Activated CD8-positive, alpha-beta memory T cell treated with anti-CD3 and anti-CD28 coated beads for 36 hours (primary cell): ENCODE results near the gene NAT8L. TPM values are rescaled to one million over a fixed set of nuclear protein-coding genes. Genes with fewer than 3 reads are reported as not detected.

ENCODE experiments used
- CTCF ChIA-PET: fragments of 350-600 bp; sonication (Branson Sonifier 250); formaldehyde crosslinking; loops from one replicate; lab custom pipeline; 2021; ENCODE audit warnings: antibody characterized with exemption; lab: Charles Lee
- POLR2A ChIA-PET: fragments of 350-600 bp; sonication (Branson Sonifier 250); formaldehyde crosslinking; loops from one replicate; lab custom pipeline; 2021; ENCODE audit warnings: antibody characterized with exemption; lab: Charles Lee
- total RNA-seq, 2 experiments: library from RNA; stranded (reverse); gene quantifications; one replicate each; pipeline ENCODE4 v1.2.3, GENCODE V29; 2021

The NAT8L gene
- total RNA-seq, 2 experiments from 2014 or later = 0.59 to 0.65 TPM

- POLR2A ChIA-PET = no interaction called here
- CTCF ChIA-PET = interaction anchor here (1.4 kb wide), 1 partner anchor 8 kb away, joined by 4 read pairs; no protein-coding TSS in a partner anchor
Measured at GRCh38 chr4:2044119-2044485, 15.0 kb upstream of the NAT8L start.

GRCh38 chr4:2044542-2045517 is 14.3 kb upstream of the NAT8L start:
- ChIA-PET CTCF (no interaction called here), POLR2A (no interaction called here)

GRCh38 chr4:2045518-2045951 is 13.6 kb upstream of the NAT8L start:
- ChIA-PET POLR2A (no interaction called here), CTCF (no interaction called here)

- POLR2A ChIA-PET = no interaction called here
- CTCF ChIA-PET = no interaction called here
Measured at GRCh38 chr4:2046031-2046961, 12.8 kb upstream of the NAT8L start.

- ChIA-PET CTCF (no interaction called here), POLR2A (no interaction called here)
Measured at GRCh38 chr4:2047031-2047660, 12.0 kb upstream of the NAT8L start.

GRCh38 chr4:2047781-2048581 is 11.1 kb upstream of the NAT8L start:
- ChIA-PET CTCF (no interaction called here), POLR2A (no interaction called here)

GRCh38 chr4:2048831-2049230 is 10.3 kb upstream of the NAT8L start:
- ChIA-PET POLR2A (no interaction called here), CTCF (no interaction called here)

- CTCF ChIA-PET = no interaction called here
- POLR2A ChIA-PET = no interaction called here
Measured at GRCh38 chr4:2049381-2049780, 9.7 kb upstream of the NAT8L start.

- ChIA-PET POLR2A (no interaction called here), CTCF (interaction anchor here (0.9 kb wide), 1 partner anchor 392 kb away, joined by 3 read pairs; no protein-coding TSS in a partner anchor)
Measured at GRCh38 chr4:2049811-2050210, 9.3 kb upstream of the NAT8L start.

- CTCF ChIA-PET = no interaction called here
- POLR2A ChIA-PET = no interaction called here
Measured at GRCh38 chr4:2051086-2051485, 8.0 kb upstream of the NAT8L start.

- POLR2A ChIA-PET = no interaction called here
- CTCF ChIA-PET = no interaction called here
Measured at GRCh38 chr4:2054217-2054616, 4.9 kb upstream of the NAT8L start.

GRCh38 chr4:2057382-2058065 is 1.6 kb upstream of the NAT8L start:
- ChIA-PET CTCF (no interaction called here), POLR2A (interaction anchor here (0.5 to 0.6 kb wide), 2 partner anchors 210 to 340 kb away, joined by 3 read pairs; no protein-coding TSS in a partner anchor)

- ChIA-PET CTCF (no interaction called here), POLR2A (interaction anchor here (0.5 to 0.6 kb wide), 2 partner anchors 211 to 340 kb away, joined by 3 read pairs; no protein-coding TSS in a partner anchor)
Measured at GRCh38 chr4:2058264-2059045, 672 bp upstream of the NAT8L start.

GRCh38 chr4:2059726-2060602 is 837 bp downstream of the NAT8L start:
- POLR2A ChIA-PET = interaction anchor here (0.6 kb wide), 1 partner anchor 190 kb away, joined by 3 read pairs; no protein-coding TSS in a partner anchor
- CTCF ChIA-PET = no interaction called here

GRCh38 chr4:2060611-2061185 is 1.6 kb downstream of the NAT8L start:
- POLR2A ChIA-PET = interaction anchor here (0.6 kb wide), 1 partner anchor 191 kb away, joined by 3 read pairs; no protein-coding TSS in a partner anchor

More at GRCh38 chr4:2060611-2061185, 1.6 kb downstream of the NAT8L start:
- CTCF ChIA-PET = no interaction called here
